ENCODE data around the gene SIM2.

DNA sequence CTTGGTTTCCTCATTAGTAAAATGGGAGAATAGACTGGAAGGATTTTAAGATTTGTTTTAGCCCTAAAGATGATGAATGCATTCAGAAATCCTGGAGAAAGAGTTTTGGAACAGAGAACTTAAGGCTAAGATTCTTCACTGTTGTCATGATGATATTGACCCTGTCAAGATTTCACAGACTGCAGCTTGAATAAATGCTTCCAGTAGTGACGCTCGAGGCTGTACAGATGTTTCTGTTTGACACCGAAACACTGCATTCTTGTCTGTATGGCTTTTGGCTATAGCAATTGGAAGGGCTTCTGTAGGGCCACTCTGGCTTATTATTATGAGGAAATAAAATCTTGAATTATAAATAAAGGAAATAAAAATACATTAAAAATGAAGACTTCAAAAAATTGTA lies 25.7 kb downstream of the SIM2 start:
- TF ChIP-seq, protein P1, sequence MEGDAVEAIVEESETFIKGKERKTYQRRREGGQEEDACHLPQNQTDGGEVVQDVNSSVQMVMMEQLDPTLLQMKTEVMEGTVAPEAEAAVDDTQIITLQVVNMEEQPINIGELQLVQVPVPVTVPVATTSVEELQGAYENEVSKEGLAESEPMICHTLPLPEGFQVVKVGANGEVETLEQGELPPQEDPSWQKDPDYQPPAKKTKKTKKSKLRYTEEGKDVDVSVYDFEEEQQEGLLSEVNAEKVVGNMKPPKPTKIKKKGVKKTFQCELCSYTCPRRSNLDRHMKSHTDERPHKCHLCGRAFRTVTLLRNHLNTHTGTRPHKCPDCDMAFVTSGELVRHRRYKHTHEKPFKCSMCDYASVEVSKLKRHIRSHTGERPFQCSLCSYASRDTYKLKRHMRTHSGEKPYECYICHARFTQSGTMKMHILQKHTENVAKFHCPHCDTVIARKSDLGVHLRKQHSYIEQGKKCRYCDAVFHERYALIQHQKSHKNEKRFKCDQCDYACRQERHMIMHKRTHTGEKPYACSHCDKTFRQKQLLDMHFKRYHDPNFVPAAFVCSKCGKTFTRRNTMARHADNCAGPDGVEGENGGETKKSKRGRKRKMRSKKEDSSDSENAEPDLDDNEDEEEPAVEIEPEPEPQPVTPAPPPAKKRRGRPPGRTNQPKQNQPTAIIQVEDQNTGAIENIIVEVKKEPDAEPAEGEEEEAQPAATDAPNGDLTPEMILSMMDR (IDR thresholded peaks at IDR 0.05; ENCODE audit: borderline replicate concordance, extremely low read depth, low read length, poor library complexity, severe bottlenecking), result no peak
- no peak for TF ChIP-seq EZH2 (IDR thresholded peaks at IDR 0.05; ENCODE audit: borderline replicate concordance, low read depth, low read length, severe bottlenecking)

Data from DND-41 (cell line).